Activated CD8-positive, alpha-beta memory T cell treated with anti-CD3 and anti-CD28 coated beads, Interleukin-2, amount 50 U/mL, for 1 hour (primary cell): Measurements from ENCODE around the gene TMCC2.
"Not testable (repeated sequence)": the region's sequence is repeated elsewhere in the genome, so short reads cannot be mapped to it uniquely, and the experiment has no call there.

ENCODE experiments used
- DNase-seq: peaks from one replicate; pipeline ENCODE4 v3.0.0-alpha.2; 2020; ENCODE audit errors: extremely low read depth

TMCC2 gene

DNA sequence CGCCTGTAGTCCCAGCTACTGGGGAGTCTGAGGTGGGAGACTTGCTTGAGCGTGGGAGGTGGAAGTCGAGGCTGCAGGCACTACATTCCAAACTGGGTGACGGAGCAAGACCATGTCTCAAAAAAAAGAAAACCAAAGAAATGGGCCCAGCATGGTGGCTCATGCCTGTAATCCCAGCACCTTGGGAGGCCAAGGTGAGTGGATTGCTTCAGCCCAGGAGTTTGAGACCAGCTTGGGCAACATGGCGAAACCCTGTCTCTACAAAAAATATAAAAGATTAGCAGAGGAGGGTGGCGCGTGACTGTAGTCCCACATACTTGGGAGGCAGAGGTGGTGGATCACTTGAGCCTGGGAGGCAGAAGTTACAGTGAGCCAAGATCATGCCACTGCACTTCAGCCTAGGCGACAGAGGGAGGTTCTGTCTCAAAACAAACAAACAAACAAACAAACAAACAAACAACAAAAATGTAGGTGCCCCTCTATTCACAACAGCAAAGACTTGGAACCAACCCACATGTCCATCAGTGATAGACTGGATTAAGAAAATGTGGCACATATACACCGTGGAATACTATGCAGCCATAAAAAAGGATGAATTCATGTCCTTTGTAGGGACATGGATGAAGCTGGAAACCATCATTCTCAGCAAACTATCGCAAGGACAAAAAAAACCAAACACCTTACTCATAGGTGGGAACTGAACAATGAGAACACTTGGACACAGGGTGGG lies 53.1 kb downstream of the TMCC2 start:
- DNase-seq, result not testable (repeated sequence)

DNA sequence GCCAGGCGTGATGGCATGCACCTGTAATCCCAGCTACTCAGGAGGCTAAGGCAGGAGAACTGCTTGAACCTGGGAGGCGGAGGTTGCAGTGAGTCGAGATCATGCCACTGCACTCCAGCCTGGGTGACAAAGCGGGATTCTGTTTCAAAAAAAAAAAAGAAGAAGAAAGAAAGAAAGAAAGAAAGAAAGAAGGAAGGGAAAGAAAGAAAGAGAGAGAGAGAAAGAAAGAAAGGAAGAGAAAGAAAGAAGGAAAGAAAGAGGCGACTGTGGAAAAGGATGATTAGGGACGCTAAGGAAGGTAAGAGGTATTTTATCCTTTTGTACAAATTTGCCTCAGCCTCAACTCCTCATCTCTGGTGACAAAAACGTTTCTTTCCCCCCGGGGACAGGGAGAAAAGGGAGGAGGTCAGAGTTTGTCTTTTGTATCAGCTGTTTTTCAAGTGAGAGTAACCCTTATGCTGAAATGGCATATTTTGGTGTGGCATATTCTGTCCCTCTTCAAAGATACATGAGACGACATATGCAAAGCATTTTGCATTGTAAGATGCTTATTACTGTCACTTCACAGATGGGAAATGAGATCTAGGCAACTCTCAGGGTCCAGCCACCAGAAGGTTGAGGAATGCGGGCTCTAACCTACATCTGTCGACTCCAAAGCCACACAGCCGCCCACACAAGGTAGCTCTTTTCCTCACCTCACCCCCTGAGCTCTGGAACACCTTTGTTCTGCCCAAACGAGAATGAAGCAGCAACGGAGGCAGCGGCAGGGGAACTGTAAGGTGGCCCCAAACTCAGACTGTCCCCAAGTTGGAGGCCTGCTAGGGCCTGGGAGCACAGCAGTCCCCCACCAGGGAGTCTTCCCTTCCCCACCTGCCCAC lies 55.8 kb downstream of the TMCC2 start:
- no peak for DNase-seq

GRCh38 chr1:205284420-205285144 lies 56.8 kb downstream of the TMCC2 start:
- peak; percentile 90 for DNase-seq

DNA sequence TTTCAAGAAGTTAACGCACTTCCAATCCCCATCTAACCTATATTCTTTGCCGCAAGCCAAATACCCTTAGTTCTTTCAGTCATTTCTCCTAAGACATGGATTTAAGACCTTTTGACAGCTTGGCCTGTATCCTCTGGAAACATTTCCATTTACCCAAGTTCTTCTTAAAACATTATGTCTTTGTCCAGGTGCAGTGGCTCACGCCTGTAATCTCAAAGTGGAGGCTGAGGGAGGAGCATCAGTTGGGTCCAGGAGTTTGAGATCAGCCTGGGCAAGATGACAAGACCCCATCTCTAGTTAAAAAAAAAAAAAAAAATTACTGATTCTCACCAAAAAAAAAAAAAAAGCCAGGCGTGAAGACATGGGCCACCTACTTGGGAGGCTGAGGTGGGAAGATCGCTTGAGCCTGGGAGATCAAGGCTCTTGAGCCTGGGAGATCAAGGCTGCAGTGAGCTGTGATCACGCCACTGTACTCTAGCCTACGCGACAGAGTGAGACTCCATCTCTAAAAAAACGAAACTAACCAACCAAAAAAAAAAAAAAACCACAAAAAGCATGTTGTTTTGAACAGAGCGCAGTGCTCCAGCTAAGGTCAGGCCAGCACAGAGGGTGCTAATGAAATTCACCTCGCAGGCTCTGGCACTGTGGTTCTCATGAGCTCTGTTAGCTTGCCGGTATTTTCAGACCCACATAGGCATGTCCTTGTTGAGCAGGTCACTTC lies 57.8 kb downstream of the TMCC2 start:
- DNase-seq, result no peak

- no peak for DNase-seq
These were observed 58.7 kb downstream of the TMCC2 start for GRCh38 chr1:205286335-205286950.

- DNase-seq, result no peak
These were observed 59.3 kb downstream of the TMCC2 start for GRCh38 chr1:205287076-205287475.

- DNase-seq, result peak; percentile 77
These were observed 60.2 kb downstream of the TMCC2 start for GRCh38 chr1:205287767-205288559.

- DNase-seq, result no peak
These were observed 63.9 kb downstream of the TMCC2 start for GRCh38 chr1:205291596-205291995.

DNA sequence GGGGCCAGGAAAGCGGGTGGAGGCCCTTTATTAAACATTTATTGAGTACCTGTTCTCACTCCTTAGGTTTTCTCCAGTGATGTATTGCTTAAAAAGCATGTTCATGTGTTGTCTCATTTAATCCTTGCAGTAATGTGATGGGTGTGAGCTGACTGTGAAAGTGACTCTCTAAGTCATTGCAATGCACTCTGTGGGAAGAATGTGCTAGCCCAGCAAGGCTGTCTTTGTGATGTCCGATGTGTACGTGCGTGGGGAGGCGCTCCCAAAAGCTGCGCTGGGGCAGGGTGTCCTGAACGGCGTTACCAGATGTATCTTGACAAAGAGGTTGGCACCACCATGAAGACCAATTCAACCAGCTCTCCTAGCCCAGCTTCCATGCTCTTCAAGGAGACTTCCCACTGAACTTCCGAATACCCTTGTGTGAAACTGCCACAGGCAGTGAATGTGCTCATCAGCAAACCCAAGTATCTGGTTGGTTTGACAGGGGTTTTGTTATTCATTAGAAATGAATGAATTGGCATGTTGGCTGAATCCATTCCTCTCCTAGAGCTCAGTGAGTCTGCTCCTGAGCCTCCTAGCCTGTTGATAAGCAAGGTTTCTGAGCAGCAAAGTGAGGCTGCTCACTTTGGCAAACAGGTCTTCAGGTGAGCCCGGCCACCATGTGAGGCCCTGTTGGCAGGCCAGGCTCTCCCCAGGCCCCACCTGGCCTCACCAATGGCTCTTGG lies 65.8 kb downstream of the TMCC2 start:
- DNase-seq, result no peak

DNA sequence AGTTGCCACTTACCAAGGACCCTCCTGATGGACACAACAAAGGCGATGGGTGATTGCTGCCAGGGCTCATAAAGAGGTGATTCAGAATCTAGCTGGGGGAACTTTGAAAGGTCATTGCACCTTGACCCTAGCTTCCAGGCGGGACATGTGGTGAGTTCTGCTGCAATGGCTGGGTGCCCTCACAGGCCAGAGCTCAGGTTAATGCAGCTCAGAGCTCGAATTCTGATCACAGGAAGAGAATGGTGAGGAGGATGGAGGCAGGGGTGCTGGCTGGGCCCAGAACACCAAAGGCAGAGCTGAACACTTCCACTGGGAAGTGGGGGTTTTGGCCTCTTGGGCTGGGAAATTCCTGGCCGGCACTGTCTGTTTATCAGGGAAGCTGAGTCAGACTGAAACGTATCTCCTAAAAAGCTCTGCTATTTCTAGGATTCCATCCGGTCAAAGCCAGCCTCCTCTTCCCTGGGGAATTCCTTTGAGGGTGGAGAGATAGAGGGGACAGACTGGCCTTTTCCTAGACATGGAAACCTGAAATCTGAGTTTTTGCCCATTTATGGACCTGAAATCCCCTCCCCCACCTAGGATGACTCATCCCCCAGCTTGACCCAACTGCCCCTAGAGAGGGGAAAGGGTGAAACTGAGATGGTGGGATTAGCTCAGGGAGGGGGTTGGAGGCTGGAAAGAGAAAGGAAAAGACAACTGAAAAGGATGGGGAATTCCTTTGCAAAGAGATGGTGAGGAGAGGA lies 66.6 kb downstream of the TMCC2 start:
- DNase-seq, result no peak

DNA sequence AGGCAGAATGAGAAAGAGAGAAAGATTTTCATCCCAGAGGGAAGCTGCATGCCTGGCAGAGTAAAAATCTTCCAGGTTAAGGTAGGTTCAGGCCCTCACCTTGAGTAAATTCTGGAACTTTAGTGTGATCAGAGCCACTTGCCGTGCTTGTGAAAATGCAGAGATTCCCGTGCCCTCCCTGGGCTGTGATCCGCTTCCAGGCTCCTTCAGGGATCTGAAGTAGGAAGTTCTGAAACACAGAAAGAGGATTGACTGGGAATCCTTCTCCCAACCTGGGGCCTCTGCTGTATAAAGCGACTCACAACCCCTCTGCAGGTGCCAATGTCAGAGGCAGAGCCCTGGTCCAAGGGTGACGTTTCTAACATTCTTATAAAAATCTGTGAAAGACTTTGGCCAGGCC lies 67.2 kb downstream of the TMCC2 start:
- DNase-seq, result no peak

DNA sequence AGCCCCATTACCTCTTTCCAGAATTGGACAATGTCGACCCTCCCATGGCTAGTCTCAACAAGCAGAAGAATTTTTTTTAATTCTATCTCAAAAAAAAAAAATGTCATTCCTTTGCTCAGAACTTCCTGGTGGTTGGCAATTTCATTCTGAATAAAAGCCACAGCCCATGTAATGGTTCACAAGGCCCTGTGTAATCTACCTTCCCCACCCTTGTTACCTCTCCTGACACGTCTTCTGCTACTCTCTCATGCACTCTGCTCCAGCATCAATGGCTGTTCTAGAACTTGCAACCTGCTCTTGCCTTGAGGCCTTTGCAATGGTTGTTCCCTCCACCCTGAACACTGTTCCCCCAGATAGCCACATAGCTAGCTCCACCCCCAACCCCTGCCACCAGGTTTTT lies 68.4 kb downstream of the TMCC2 start:
- no peak for DNase-seq

DNA sequence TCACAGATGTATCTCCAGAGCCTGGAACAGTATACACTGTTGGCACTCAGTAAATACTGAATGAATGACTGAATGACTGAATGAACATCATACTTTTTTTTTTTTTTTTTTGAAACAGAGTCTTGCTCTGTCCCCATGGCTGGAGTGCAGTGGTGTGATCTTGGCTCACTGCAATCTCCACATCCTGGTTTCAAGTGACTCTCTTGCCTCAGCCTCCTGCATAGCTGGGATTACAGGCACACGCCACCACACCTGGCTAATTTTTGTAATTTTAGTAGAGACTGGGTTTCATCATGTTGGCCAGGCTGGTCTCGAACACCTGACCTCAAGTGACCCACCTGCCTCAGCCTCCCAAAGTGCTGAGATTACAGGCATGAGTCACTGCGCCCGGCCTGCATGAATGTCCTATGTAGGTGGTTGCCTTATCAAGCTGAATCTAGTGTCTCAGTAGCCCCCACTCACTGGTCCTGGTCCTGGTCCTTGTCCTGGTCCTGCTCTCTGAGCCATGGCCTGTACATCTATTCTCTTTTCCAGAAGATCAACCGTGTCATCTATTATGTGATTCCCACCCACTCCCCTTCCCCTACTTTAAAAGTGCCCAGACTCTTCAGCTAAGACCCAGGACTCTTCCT lies 69.9 kb downstream of the TMCC2 start:
- not testable (repeated sequence) for DNase-seq

- DNase-seq, result no peak
These were observed 70.6 kb downstream of the TMCC2 start for GRCh38 chr1:205298191-205298994.

DNA sequence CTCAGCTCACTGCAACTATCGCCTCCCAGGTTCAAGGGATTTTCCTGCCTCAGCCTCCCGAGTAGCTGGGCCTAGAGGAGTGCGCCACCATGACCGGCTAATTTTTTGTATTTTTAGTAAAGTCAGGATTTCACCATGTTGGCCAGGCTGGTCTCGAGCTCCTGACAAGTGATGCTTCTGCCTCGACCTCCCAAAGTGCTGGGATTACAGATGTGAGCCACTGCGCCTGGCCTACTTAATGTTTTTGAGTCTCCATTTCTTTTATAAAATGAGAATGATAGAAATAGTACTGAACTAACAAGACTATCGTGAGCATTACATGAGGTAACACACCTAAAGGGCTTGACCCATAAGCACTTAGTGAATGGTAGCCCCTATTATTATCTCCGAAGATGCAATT lies 72.4 kb downstream of the TMCC2 start:
- no peak for DNase-seq

GRCh38 chr1:205301205-205301821 lies 73.6 kb downstream of the TMCC2 start:
- no peak for DNase-seq

- no peak for DNase-seq
These were observed 74.3 kb downstream of the TMCC2 start for GRCh38 chr1:205301842-205302588.
